ENCODE measurements around the gene COL6A2. TPM values are rescaled to one million over a fixed set of nuclear protein-coding genes. Genes with fewer than 3 reads are reported as not detected.
"Not testable (repeated sequence)": the region's sequence is repeated elsewhere in the genome, so short reads cannot be mapped to it uniquely, and the experiment has no call there.

The COL6A2 gene
- total and polyA plus RNA-seq, 2 donors (not counting 1 experiment from before 2014, with no cell fraction given), result 1.2 to 2.1 TPM

DNA sequence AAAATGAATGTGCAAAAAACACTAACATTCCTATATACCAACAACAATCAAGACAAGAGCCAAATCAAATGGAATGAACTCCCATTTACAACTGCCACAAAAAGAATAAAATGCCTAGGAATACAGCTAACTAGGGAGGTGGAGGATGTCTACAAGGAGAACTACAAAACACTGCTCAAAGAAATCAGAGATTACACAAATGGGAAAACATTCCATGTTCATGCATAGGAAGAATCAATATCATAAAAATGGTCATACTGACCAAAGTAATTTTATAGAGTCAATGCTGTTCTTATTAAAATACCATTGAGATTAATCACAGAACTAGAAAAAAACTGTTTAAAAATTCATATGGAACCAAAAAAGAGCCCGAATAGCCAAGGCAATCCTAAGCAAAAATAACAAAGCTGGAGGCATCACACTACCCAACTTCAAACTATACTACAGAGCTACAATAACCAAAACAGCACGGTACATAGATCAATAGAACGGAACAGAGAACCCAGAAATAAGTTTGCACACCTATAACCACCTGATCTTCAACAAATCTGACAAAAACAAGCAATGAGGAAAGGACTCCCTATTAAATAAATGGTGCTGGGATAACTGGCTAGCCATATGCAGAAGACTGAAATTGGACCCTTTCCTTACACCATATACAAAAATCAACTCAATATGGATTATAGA is 78.7 kb downstream of the COL6A2 start:
- POLR2A ChIA-PET; H3K27me3 ChIP-seq (replicated peaks in 1 of 4; ENCODE audit: control extremely low read depth in 1 of 4, control insufficient read depth in 3 of 4, insufficient read depth in 4 of 4, low read length in 3 of 4); H3K27me3 Mint-ChIP-seq; H2AFZ ChIP-seq (ENCODE audit: insufficient read depth, low read depth, low read length, poor library complexity, severe bottlenecking); H3K9ac ChIP-seq (ENCODE audit: low read length); H3K4me3 Mint-ChIP-seq; H3K9me3 Mint-ChIP-seq (ENCODE audit: insufficient read depth); H3K4me2 ChIP-seq (replicated peaks; ENCODE audit: low read depth, low read length, poor library complexity, severe bottlenecking); H3K4me1 ChIP-seq (ENCODE audit: control insufficient read depth in 2 of 2, insufficient read depth in 2 of 2, low read length in 2 of 2); H3K79me2 ChIP-seq (ENCODE audit: control insufficient read depth, insufficient read depth, low read length); CTCF ChIA-PET; ATAC-seq (ENCODE audit: low read depth); DNase-seq; intact Hi-C loops (cut with micrococcal nuclease); H3K27ac Mint-ChIP-seq; H3K4me3 ChIP-seq (ENCODE audit: control extremely low read depth in 1 of 5, extremely low read depth in 1 of 5, insufficient read depth in 1 of 5, low read depth in 2 of 5, low read length in 4 of 5); H3K27ac ChIP-seq (ENCODE audit: low read length in 2 of 2); H4K20me1 ChIP-seq (ENCODE audit: control insufficient read depth, insufficient read depth, low read length, poor library complexity, severe bottlenecking); H3K4me1 Mint-ChIP-seq; H3K36me3 ChIP-seq (replicated peaks in 1 of 2; ENCODE audit: control extremely low read depth in 1 of 2, control insufficient read depth in 1 of 2, extremely low read depth in 1 of 2, insufficient read depth in 2 of 2, low read length in 1 of 2): not testable (repeated sequence)
- no CpG with 5 or more reads among the region's 3 CpGs for WGBS (ENCODE audit: insufficient coverage)
- peaks cover 1 to 16% (median 3%) of the 10 kb centered on the region in 3 donors for H3K9me3 ChIP-seq (ENCODE audit: control extremely low read depth in 1 of 3, control insufficient read depth in 2 of 3, insufficient read depth in 1 of 3, low read length in 2 of 3)

GRCh38 chr21:46178961-46179360 is 81.0 kb downstream of the COL6A2 start:
- TF ChIP-seq, protein P1, sequence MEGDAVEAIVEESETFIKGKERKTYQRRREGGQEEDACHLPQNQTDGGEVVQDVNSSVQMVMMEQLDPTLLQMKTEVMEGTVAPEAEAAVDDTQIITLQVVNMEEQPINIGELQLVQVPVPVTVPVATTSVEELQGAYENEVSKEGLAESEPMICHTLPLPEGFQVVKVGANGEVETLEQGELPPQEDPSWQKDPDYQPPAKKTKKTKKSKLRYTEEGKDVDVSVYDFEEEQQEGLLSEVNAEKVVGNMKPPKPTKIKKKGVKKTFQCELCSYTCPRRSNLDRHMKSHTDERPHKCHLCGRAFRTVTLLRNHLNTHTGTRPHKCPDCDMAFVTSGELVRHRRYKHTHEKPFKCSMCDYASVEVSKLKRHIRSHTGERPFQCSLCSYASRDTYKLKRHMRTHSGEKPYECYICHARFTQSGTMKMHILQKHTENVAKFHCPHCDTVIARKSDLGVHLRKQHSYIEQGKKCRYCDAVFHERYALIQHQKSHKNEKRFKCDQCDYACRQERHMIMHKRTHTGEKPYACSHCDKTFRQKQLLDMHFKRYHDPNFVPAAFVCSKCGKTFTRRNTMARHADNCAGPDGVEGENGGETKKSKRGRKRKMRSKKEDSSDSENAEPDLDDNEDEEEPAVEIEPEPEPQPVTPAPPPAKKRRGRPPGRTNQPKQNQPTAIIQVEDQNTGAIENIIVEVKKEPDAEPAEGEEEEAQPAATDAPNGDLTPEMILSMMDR (IDR thresholded peaks at IDR 0.05), result no peak
- TF ChIP-seq EZH2 (IDR thresholded peaks at IDR 0.05; ENCODE audit: borderline replicate concordance, insufficient read depth, low read depth, low read length, poor library complexity, severe bottlenecking), result no peak
- 93% methylated on average over 2 of the region's 4 CpGs for WGBS (ENCODE audit: insufficient coverage)
- no peak overlapping the region for H3K9ac ChIP-seq (ENCODE audit: low read length)
- H3K27me3 ChIP-seq (replicated peaks in 1 of 4; ENCODE audit: control extremely low read depth in 1 of 4, control insufficient read depth in 3 of 4, insufficient read depth in 4 of 4, low read length in 3 of 4), result no peaks in the 10 kb centered on the region
- Mint-ChIP-seq H3K27me3 (no peaks in the 10 kb centered on the region), H3K27ac (no peak overlapping the region), H3K9me3 (ENCODE audit: insufficient read depth) (peaks cover 7% of the 10 kb centered on the region), H3K4me3 (no peak overlapping the region), H3K4me1 (peaks cover 2% of the 10 kb centered on the region)
- H3K4me3 ChIP-seq (ENCODE audit: control extremely low read depth in 1 of 5, extremely low read depth in 1 of 5, insufficient read depth in 1 of 5, low read depth in 2 of 5, low read length in 4 of 5), result no peak overlapping the region
- intact Hi-C loops (cut with micrococcal nuclease), result no loop called here
- ChIA-PET CTCF (no interaction called here), POLR2A (no interaction called here)
- no peaks in the 10 kb centered on the region for H3K36me3 ChIP-seq (replicated peaks in 1 of 2; ENCODE audit: control extremely low read depth in 1 of 2, control insufficient read depth in 1 of 2, extremely low read depth in 1 of 2, insufficient read depth in 2 of 2, low read length in 1 of 2)
- DNase-seq (no peak), ATAC-seq (ENCODE audit: low read depth) (no peak)
- no peak overlapping the region for H2AFZ ChIP-seq (ENCODE audit: insufficient read depth, low read depth, low read length, poor library complexity, severe bottlenecking)
- peaks cover 0 to 6% of the 10 kb centered on the region in 2 donors for H3K4me1 ChIP-seq (ENCODE audit: control insufficient read depth in 2 of 2, insufficient read depth in 2 of 2, low read length in 2 of 2)
- no peak overlapping the region for H3K4me2 ChIP-seq (replicated peaks; ENCODE audit: low read depth, low read length, poor library complexity, severe bottlenecking)
- H3K27ac ChIP-seq (ENCODE audit: low read length in 2 of 2), result no peak overlapping the region
- H3K79me2 ChIP-seq (ENCODE audit: control insufficient read depth, insufficient read depth, low read length), result peaks cover 3% of the 10 kb centered on the region
- H4K20me1 ChIP-seq (ENCODE audit: control insufficient read depth, insufficient read depth, low read length, poor library complexity, severe bottlenecking), result no peaks in the 10 kb centered on the region
- peaks cover 1 to 6% (median 3%) of the 10 kb centered on the region in 3 donors for H3K9me3 ChIP-seq (ENCODE audit: control extremely low read depth in 1 of 3, control insufficient read depth in 2 of 3, insufficient read depth in 1 of 3, low read length in 2 of 3)

Small RNA genes lying within 50 kb of the gene (small RNA-seq; reads per million reads assigned to genes)
- not detected for gene PSMA6P3 (ENCODE audit: insufficient read length, low read depth, low replicate concordance)

Other genes with a start within 250 kb of the COL6A2 start
- gene COL6A1, start 116.3 kb upstream of the COL6A2 start, total RNA-seq, result 0.44 and 0.67 TPM in 2 replicates
- 0.39 and 2.6 TPM in 2 replicates for gene COL6A1, start 116.3 kb upstream of the COL6A2 start, polyA plus RNA-seq
- 0.39 and 1.4 TPM in 2 replicates for gene FTCD, start 57.5 kb downstream of the COL6A2 start, total RNA-seq
- 0.22 and 1.1 TPM in 2 replicates for gene FTCD, start 57.5 kb downstream of the COL6A2 start, polyA plus RNA-seq
- 9.7 and 11.4 TPM in 2 replicates for gene SPATC1L, start 86.3 kb downstream of the COL6A2 start, total RNA-seq
- gene SPATC1L, start 86.3 kb downstream of the COL6A2 start, polyA plus RNA-seq, result 7.3 and 15.4 TPM in 2 replicates
- 58.1 and 68.0 TPM in 2 replicates for gene LSS, start 130.7 kb downstream of the COL6A2 start, total RNA-seq
- gene LSS, start 130.7 kb downstream of the COL6A2 start, polyA plus RNA-seq, result 28.8 and 30.2 TPM in 2 replicates
- 180 and 194 TPM in 2 replicates for gene MCM3AP, start 187.5 kb downstream of the COL6A2 start, total RNA-seq
- 61.7 and 88.2 TPM in 2 replicates for gene MCM3AP, start 187.5 kb downstream of the COL6A2 start, polyA plus RNA-seq
- gene YBEY, start 188.2 kb downstream of the COL6A2 start, total RNA-seq, result 15.0 and 18.1 TPM in 2 replicates
- 16.5 and 21.6 TPM in 2 replicates for gene YBEY, start 188.2 kb downstream of the COL6A2 start, polyA plus RNA-seq
- gene C21orf58, start 225.8 kb downstream of the COL6A2 start, total RNA-seq, result 9.3 and 9.5 TPM in 2 replicates
- gene C21orf58, start 225.8 kb downstream of the COL6A2 start, polyA plus RNA-seq, result 5.0 and 6.3 TPM in 2 replicates
- 47.6 and 58.1 TPM in 2 replicates for gene PCNT, start 226.0 kb downstream of the COL6A2 start, total RNA-seq
- 20.3 and 27.9 TPM in 2 replicates for gene PCNT, start 226.0 kb downstream of the COL6A2 start, polyA plus RNA-seq

All from B cell (primary cell).